SK-N-MC (cell line): ENCODE data around the gene LRP1B.

ENCODE experiments used
- DNase-seq: peaks from one replicate; pipeline ENCODE4 v3.0.0-alpha.2; 2011; ENCODE audit warnings: low read depth, low spot score
- H3K27ac ChIP-seq: fragments of 200-600 bp; sonication (generic); 2 replicates; pipeline ENCODE4 v1.5.1; 2016; ENCODE audit warnings: mixed run types
- H3K36me3 ChIP-seq: fragments of 200-600 bp; sonication (generic); 2 replicates; pipeline ENCODE4 v1.6.1; 2017; ENCODE audit warnings: antibody characterized with exemption, low read length, mixed read lengths; ENCODE audit not compliant: insufficient read depth
- H3K4me3 ChIP-seq: fragments of 200-600 bp; sonication (generic); 2 replicates; pipeline ENCODE4 v1.5.1; 2016
- H3K9ac ChIP-seq: fragments of 200-600 bp; sonication (generic); 2 replicates; pipeline ENCODE4 v1.8.0; 2017; ENCODE audit warnings: mixed run types, mixed read lengths; ENCODE audit not compliant: insufficient read length
- H3K9me3 ChIP-seq: fragments of 200-600 bp; sonication (generic); 2 replicates; pipeline ENCODE4 v1.6.1; 2017; ENCODE audit warnings: low read depth, mild to moderate bottlenecking, antibody characterized with exemption, low read length, moderate library complexity, mixed read lengths
- EZH2 ChIP-seq: fragments of 200-600 bp; sonication (generic); IDR thresholded peaks from one replicate; pipeline ENCODE4 v1.6.1; 2017; ENCODE audit warnings: antibody characterized with exemption
- FOXP2 ChIP-seq: optimal IDR thresholded peaks from 2 replicates; pipeline ENCODE3; 2011; ENCODE audit warnings: mild to moderate bottlenecking, moderate library complexity; ENCODE audit not compliant: insufficient read depth; ENCODE audit errors: extremely low read length, control extremely low read depth
- POLR2AphosphoS5 ChIP-seq: IDR thresholded peaks from 2 replicates; pipeline ENCODE4 v1.6.1; 2012; ENCODE audit warnings: mild to moderate bottlenecking, low read depth, low read length, borderline replicate concordance

LRP1B gene

GRCh38 chr2:141598982-141599381 is 531.8 kb downstream of the LRP1B start:
- Histone ChIP-seq H3K27ac (no peak overlapping the region), H3K9ac (no peak overlapping the region), H3K36me3 (peaks cover 10% of the 10 kb centered on the region; the same call in 1 of the 2 replicates), H3K9me3 (peaks cover 2% of the 10 kb centered on the region; the same call in 1 of the 2 replicates), H3K4me3 (no peak overlapping the region)
- DNase-seq: no peak
- TF ChIP-seq POLR2AphosphoS5: no peak
- TF ChIP-seq FOXP2: no peak
- TF ChIP-seq EZH2: no peak

GRCh38 chr2:141595316-141595920 is 535.4 kb downstream of the LRP1B start:
- H3K9ac ChIP-seq: no peak overlapping the region
- no peak for DNase-seq
- no peak for TF ChIP-seq POLR2AphosphoS5
- TF ChIP-seq EZH2: no peak
- no peak overlapping the region for H3K27ac ChIP-seq
- no peak overlapping the region for H3K4me3 ChIP-seq
- peaks cover 22% of the 10 kb centered on the region for H3K36me3 ChIP-seq
- peaks cover 9% of the 10 kb centered on the region for H3K9me3 ChIP-seq

- peak overlapping the region; percentile 98; the same call in 1 of the 2 replicates for H3K27ac ChIP-seq
- no peak overlapping the region for H3K9ac ChIP-seq
- no peak overlapping the region for H3K4me3 ChIP-seq
- H3K9me3 ChIP-seq: peaks cover 9% of the 10 kb centered on the region
- peaks cover 17% of the 10 kb centered on the region for H3K36me3 ChIP-seq
- TF ChIP-seq POLR2AphosphoS5: no peak
- TF ChIP-seq FOXP2: no peak
- no peak for TF ChIP-seq EZH2
- DNase-seq: no peak
Measured at GRCh38 chr2:141591787-141592186, 539.0 kb downstream of the LRP1B start.

- peaks cover 17% of the 10 kb centered on the region for H3K36me3 ChIP-seq
- H3K9me3 ChIP-seq: peaks cover 9% of the 10 kb centered on the region
- peak overlapping the region; percentile 72 for H3K4me3 ChIP-seq
- no peak for TF ChIP-seq FOXP2
- TF ChIP-seq POLR2AphosphoS5: no peak
- TF ChIP-seq EZH2: no peak
- no peak for DNase-seq
- peak overlapping the region; percentile 62 for H3K9ac ChIP-seq
- H3K27ac ChIP-seq: peak overlapping the region; percentile 98
Measured at GRCh38 chr2:141590620-141591019, 540.2 kb downstream of the LRP1B start.

- H3K4me3 ChIP-seq: peak overlapping the region; percentile 72
- no peak overlapping the region for H3K9ac ChIP-seq
- TF ChIP-seq FOXP2: no peak
- no peak for TF ChIP-seq EZH2
- peaks cover 9% of the 10 kb centered on the region for H3K9me3 ChIP-seq
- no peak for DNase-seq
- peaks cover 16% of the 10 kb centered on the region for H3K36me3 ChIP-seq
- peak overlapping the region; percentile 98 for H3K27ac ChIP-seq
Measured at GRCh38 chr2:141589314-141589713, 541.5 kb downstream of the LRP1B start.

GRCh38 chr2:141586985-141587384 is 543.8 kb downstream of the LRP1B start:
- H3K36me3 ChIP-seq: peaks cover 1% of the 10 kb centered on the region; the same call in 1 of the 2 replicates
- no peak overlapping the region for H3K27ac ChIP-seq
- H3K4me3 ChIP-seq: no peak overlapping the region
- H3K9me3 ChIP-seq: no peaks in the 10 kb centered on the region; the same call in 1 of the 2 replicates
- no peak overlapping the region for H3K9ac ChIP-seq
- DNase-seq: no peak
- TF ChIP-seq FOXP2: no peak
- TF ChIP-seq POLR2AphosphoS5: no peak
- no peak for TF ChIP-seq EZH2

GRCh38 chr2:141582213-141582612 is 548.6 kb downstream of the LRP1B start:
- no peak for DNase-seq
- Histone ChIP-seq H3K4me3 (no peak overlapping the region), H3K9me3 (no peaks in the 10 kb centered on the region), H3K9ac (no peak overlapping the region), H3K36me3 (no peaks in the 10 kb centered on the region), H3K27ac (peak overlapping the region; percentile 4; the same call in 1 of the 2 replicates)
- TF ChIP-seq EZH2 (no peak), POLR2AphosphoS5 (no peak), FOXP2 (no peak)

GRCh38 chr2:141579071-141579470 is 551.7 kb downstream of the LRP1B start:
- H3K27ac ChIP-seq: no peak overlapping the region
- no peak for DNase-seq
- H3K4me3 ChIP-seq: no peak overlapping the region
- no peak overlapping the region for H3K9ac ChIP-seq
- H3K36me3 ChIP-seq: no peaks in the 10 kb centered on the region
- H3K9me3 ChIP-seq: no peaks in the 10 kb centered on the region
- TF ChIP-seq EZH2: no peak
- no peak for TF ChIP-seq FOXP2
- TF ChIP-seq POLR2AphosphoS5: no peak
